G401 (cell line): ENCODE results near the gene BCKDK. TPM values are rescaled to one million over a fixed set of nuclear protein-coding genes. Genes with fewer than 3 reads are reported as not detected.
A peak's percentile ranks its signal among the peaks of the same experiment; 100 is the strongest.

ENCODE experiments used
- DNase-seq: peaks from one replicate; pipeline ENCODE4 v3.0.0-alpha.2; 2015; ENCODE audit warnings: low spot score
- in situ Hi-C: cut with HindIII; loops from 2 replicates; pipeline ENCODE4 v1.10.0; 2016; ENCODE audit warnings: low sequenced_read_pairs, mixed read lengths
- total RNA-seq: library from RNA; depleted of rRNA; stranded (reverse); fragments of >200 nt; shearing (Covaris generic); gene quantifications from 2 replicates; pipeline ENCODE4 v1.2.3, GENCODE V29; 2014; rRNA removed

The BCKDK gene
- total RNA-seq: 52.5 and 55.3 TPM in 2 replicates

- DNase-seq: peak; percentile 82
- in situ Hi-C loops: no loop called here
Observed at GRCh38 chr16:31108035-31108793, at the start of gene BCKDK. TSS of gene BCKDK (plus strand) at chr16:31108386. CDS start at chr16:31109224, 838 bp downstream.

GRCh38 chr16:31061126-31061812 lies 46.9 kb upstream of the BCKDK start:
- in situ Hi-C loops: no loop called here
- DNase-seq: no peak

DNA sequence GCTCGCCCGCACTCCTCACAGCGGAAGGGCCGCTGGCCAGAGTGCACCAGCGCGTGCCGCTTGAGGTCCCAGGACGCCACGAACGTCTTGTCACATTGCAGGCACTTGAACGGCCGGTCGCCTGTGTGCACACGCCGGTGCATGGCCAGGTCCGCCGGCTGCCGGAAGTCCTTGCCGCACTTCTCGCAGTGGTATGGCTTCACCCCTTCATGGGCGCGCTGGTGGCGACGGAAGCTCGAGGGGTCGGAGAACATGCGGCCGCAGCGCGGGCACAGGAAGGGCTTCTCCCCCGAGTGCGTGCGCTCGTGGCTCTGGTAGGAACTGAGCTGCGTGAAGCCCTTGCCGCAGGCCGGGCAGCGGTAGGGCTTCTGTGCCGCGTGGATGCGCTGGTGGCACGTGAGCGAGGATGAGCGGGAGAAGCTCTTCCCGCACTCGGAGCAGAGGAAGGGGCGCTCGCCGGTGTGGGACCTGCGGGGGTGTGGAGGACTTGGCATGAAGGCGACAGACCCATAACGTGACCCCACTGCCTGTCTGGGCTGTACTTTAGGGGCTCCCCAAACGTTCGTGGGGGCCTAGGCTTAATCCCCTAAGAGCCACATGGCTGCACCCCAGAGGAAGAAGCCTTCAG lies 46.3 kb upstream of the BCKDK start:
- in situ Hi-C loops: no loop called here
- DNase-seq: no peak

DNA sequence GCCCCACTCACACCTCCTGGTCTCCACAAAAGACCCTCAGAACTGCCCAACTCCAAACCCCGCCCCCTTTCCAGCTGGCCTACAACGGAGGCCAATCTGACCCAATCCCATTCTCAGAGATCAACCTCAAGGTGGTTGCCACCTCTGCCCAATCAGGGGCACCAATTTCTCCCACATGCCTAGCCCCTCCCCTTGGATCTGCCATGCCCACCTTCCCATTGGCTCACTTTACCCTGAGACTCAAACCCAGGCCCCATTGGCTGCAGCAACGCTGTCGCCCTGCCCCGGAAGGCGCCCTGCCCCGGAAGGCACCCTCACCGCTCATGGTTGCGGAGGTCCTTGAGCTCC lies 44.7 kb upstream of the BCKDK start:
- in situ Hi-C loops: no loop called here
- DNase-seq: no peak

DNA sequence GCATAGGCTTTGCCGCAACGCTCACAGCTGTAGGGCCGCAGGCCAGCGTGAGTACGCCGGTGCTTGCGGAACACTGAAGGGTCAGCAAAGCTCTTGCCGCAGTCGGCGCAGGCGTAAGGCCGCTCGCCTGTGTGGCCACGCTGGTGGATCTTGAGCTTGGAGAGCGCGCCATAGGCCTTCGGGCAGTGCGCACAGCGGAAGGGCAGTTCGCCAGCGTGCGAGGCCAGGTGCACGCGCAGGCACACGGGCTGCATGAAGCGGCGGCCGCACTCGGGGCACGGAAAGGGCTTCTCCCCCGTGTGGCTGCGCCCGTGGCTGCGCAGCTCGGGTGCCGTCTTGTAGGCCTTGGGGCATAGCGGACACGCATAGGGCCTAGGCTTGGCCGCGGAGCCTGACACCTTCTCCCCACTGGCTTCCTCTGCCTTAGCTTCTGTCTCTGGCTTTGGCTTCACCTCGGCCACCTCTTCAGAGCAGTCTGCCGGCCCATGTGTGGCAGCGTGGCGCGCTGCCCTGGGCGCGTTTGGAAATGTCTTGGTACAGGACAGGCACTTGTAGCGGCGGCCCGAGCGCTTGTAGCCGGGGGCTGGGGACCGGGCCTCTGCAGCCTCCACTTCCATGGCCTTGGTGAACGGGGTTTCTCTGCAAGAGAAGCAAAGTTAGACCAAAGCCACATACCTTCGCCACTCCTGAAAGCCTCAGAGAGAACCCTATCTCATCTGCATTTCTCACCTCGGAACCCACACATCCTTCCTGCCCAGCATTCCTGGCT lies 44.2 kb upstream of the BCKDK start:
- in situ Hi-C loops: no loop called here
- no peak for DNase-seq

GRCh38 chr16:31064882-31065461 lies 43.2 kb upstream of the BCKDK start:
- in situ Hi-C loops: no loop called here
- no peak for DNase-seq

- in situ Hi-C loops: no loop called here
- DNase-seq: no peak
Observed at GRCh38 chr16:31067342-31067741, 40.8 kb upstream of the BCKDK start.

GRCh38 chr16:31071861-31072260 lies 36.3 kb upstream of the BCKDK start:
- in situ Hi-C loops: no loop called here
- DNase-seq: peak; percentile 23

DNA sequence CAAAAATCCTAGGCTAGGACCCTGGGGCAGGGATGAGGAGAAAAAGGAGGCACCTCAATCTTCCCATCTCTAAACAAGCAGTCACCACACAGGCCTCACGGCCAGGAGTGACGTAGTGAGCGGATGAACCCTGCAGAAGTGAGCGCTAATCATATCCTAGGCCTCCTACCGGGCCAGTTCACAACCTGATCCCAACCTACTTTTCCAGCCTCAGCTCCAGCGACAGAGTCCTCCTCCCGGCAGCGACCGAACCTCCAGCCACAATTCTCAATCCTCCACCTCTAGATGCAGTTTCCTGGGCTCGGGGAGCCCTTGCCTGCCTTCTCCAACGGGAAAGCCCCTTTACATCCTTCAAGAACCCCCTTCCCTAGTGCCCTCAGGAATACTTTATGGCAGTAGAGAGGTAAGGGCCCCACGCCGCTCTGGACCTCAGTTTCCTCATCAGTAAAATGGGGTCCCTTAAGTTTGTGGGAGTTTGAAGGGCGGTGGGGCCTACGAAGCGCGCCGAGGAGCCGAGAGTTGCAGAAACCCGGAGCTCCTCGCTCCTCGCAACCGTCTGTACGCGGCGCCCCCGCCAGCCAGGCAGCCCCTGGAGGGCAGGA lies 35.5 kb upstream of the BCKDK start:
- in situ Hi-C loops: no loop called here
- DNase-seq: peak; percentile 70

DNA sequence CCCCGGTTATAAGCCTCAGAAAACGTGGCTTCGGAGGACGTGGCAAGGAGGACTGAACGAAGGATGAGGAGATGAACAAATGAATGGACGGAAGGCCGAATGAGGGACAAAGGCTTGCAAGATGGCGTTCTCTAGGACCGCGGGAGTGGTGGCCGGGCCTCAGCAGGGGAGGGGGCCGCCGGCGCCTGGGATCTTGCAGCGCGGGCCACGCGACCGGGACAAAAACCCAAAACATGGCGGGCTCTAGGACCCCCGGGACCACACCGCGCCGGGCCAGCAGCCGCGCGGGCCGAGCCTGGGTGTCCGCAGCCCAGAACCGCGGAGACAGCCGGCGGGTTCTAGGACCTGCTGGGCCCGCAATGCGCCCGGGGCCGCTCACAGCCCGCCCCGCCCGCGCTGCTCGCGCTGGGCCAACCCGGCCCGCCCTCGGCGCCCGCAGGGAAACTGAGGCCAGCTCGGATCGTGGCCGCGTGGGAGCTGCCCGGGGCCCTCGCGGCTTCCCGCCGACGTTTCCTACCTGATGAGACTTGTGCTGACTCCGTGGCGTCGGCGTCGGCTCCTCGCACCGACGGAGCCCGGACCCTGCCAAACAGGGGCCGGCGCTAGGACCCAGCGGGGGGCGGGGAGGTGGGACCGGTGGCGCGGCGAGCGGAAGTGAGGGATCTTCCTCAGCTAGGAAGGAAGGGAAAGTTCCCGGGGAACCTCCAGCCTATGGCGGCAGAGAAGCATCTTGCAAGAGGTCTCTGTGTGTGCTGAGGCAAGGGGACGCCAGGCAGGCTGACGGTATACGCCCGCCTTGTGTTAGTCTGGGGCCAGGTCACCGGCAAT lies 34.8 kb upstream of the BCKDK start:
- in situ Hi-C loops: no loop called here

GRCh38 chr16:31073970-31074813 lies 34.0 kb upstream of the BCKDK start, which contains the start of the genes ZNF646 and ZNF668:
TSS of gene ZNF646 (plus strand) at chr16:31074422. CDS start at chr16:31076325, 1,903 bp downstream.
TSS of gene ZNF668 (minus strand) at chr16:31074240. CDS start at chr16:31064459, 9,781 bp downstream.
- DNase-seq: peak; percentile 100
- in situ Hi-C loops: no loop called here

More for the DNA sequence above, 34.8 kb upstream of the BCKDK start:
- DNase-seq: peak; percentile 94

DNA sequence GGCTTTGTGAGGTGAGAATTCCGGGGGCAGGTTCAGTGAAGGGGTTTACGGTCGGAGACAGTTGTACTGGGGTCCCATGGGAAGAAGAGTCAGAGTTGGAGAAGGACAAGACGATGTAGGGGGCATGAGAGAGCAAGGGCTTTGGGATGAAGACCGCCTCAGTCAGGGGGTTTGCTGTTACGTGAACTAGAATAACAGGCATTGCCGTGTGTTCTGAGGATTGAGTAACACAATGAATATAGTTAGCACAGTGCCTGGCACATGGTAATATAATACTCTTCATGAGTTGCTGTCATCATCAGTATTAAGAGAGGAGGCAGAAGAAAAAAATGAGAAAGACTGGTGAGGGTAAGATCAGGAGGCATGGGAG lies 33.4 kb upstream of the BCKDK start:
- DNase-seq: no peak
- in situ Hi-C loops: no loop called here

- DNase-seq: no peak
- in situ Hi-C loops: no loop called here
Observed at GRCh38 chr16:31076319-31076718, 31.9 kb upstream of the BCKDK start.

GRCh38 chr16:31077024-31077423 lies 31.2 kb upstream of the BCKDK start:
- in situ Hi-C loops: no loop called here
- no peak for DNase-seq

- DNase-seq: no peak
Observed at GRCh38 chr16:31077592-31078396, 30.4 kb upstream of the BCKDK start.

GRCh38 chr16:31078597-31079341 lies 29.4 kb upstream of the BCKDK start:
- in situ Hi-C loops: no loop called here
- no peak for DNase-seq

More at GRCh38 chr16:31077592-31078396, 30.4 kb upstream of the BCKDK start:
- in situ Hi-C loops: no loop called here
